ENCODE measurements around the gene ZDHHC22. TPM values are rescaled to one million over a fixed set of nuclear protein-coding genes. Genes with fewer than 3 reads are reported as not detected.
A peak's percentile ranks its signal among the peaks of the same experiment; 100 is the strongest.

ZDHHC22 gene
- total RNA-seq, 1 experiment from 2014 or later, result 11.3 TPM

GRCh38 chr14:77148510-77149231, 7.1 kb upstream of the ZDHHC22 start:
- H3K23ac ChIP-seq (ENCODE audit: insufficient read length, low read depth, low read length), result no peak overlapping the region
- H3K27ac Mint-ChIP-seq, result peak overlapping the region; percentile 51 to 85 (median 80); a peak in 3 of 7 replicates
- H3K18ac ChIP-seq (ENCODE audit: insufficient read length, low read depth, low read length), result peak overlapping the region; percentile 61
- peaks cover 50 to 52% of the 10 kb centered on the region in 2 experiments for H3K4me1 Mint-ChIP-seq
- no peak overlapping the region; a peak in 1 of 5 replicates for H3K4me3 Mint-ChIP-seq
- H3K4ac ChIP-seq (ENCODE audit: low read depth, low read length), result no peak overlapping the region
- no peak for TF ChIP-seq CTCF (conservative IDR thresholded peaks at IDR 0.05)
- no peaks in the 10 kb centered on the region for H3K36me3 Mint-ChIP-seq (ENCODE audit: insufficient read depth in 1 of 3, low read depth in 3 of 3)
- no peak overlapping the region for H3K14ac ChIP-seq (ENCODE audit: insufficient read depth, low read length)
- H2BK5ac ChIP-seq (ENCODE audit: insufficient read length, low read length), result no peak overlapping the region
- no peak overlapping the region for H3K4me2 ChIP-seq (ENCODE audit: insufficient read depth, insufficient read length, low read length)
- no peak overlapping the region for H3K56ac ChIP-seq (ENCODE audit: insufficient read length, low read depth, low read length)
- no peak overlapping the region for H3K9ac ChIP-seq (ENCODE audit: extremely low read depth, insufficient read length, low read length)
- H4K20me1 ChIP-seq (ENCODE audit: control insufficient read depth, insufficient read depth, insufficient read length), result no peaks in the 10 kb centered on the region
- H4K5ac ChIP-seq (ENCODE audit: insufficient read length, low read depth, low read length), result peak overlapping the region; percentile 77
- H3K9me3 Mint-ChIP-seq, result no peaks in the 10 kb centered on the region; a peak in 1 of 5 replicates
- no peaks in the 10 kb centered on the region for H3K79me2 ChIP-seq (ENCODE audit: insufficient read depth, low read length)
- H3K27me3 ChIP-seq (ENCODE audit: insufficient read depth, low read length), result no peaks in the 10 kb centered on the region
- no peaks in the 10 kb centered on the region for H3K23me2 ChIP-seq (ENCODE audit: insufficient read length, low read depth, low read length, poor library complexity, severe bottlenecking)
- H2AK5ac ChIP-seq (ENCODE audit: insufficient read length, low read length), result no peak overlapping the region
- no peak overlapping the region for H2BK15ac ChIP-seq (ENCODE audit: low read depth, low read length)
- H3T11ph ChIP-seq (ENCODE audit: low read length), result no peak overlapping the region
- no peak overlapping the region for H2BK12ac ChIP-seq (ENCODE audit: insufficient read length, low read depth, low read length)
- no peak overlapping the region for H4K91ac ChIP-seq (ENCODE audit: insufficient read length, low read depth, low read length)
- no peak overlapping the region for H2BK20ac ChIP-seq (ENCODE audit: low read depth, low read length, poor library complexity, severe bottlenecking)
- H3K27me3 Mint-ChIP-seq (ENCODE audit: low read depth), result peaks cover 3% of the 10 kb centered on the region; the same call in 1 of the 2 replicates
- no peak overlapping the region for H4K8ac ChIP-seq (replicated peaks; ENCODE audit: insufficient read length, low read depth, low read length)
- no peaks in the 10 kb centered on the region for H3K79me1 ChIP-seq (ENCODE audit: insufficient read depth, low read depth, low read length, poor library complexity, severe bottlenecking)
- DNase-seq, result peak; percentile 52
- H3K9me3 ChIP-seq (ENCODE audit: control insufficient read depth, low read depth, low read length), result no peaks in the 10 kb centered on the region
- no peak overlapping the region for H2AFZ ChIP-seq (ENCODE audit: low read length)
- no peak overlapping the region for H2BK120ac ChIP-seq (ENCODE audit: low read depth, low read length, poor library complexity, severe bottlenecking)
- peak overlapping the region; percentile 23 for H3K27ac ChIP-seq (ENCODE audit: insufficient read length, low read depth, low read length)
- peaks cover 28% of the 10 kb centered on the region; the same call in 1 of the 2 replicates for H3K4me1 ChIP-seq (ENCODE audit: insufficient read depth, low read length)
- no CpG with 5 or more reads among the region's 8 CpGs for WGBS (ENCODE audit: extremely low coverage, insufficient read length, low lambda C conversion rate)

Data from H9 (cell line).